CD8-positive, alpha-beta memory T cell (primary cell): ENCODE data around the gene FBXW8. TPM values are rescaled to one million over a fixed set of nuclear protein-coding genes. Genes with fewer than 3 reads are reported as not detected.

ENCODE experiments used
- CTCF ChIA-PET: fragments of 350-600 bp; sonication (Branson Sonifier 250); formaldehyde crosslinking; loops from one replicate; lab custom pipeline; 2021; ENCODE audit warnings: antibody characterized with exemption; lab: Charles Lee
- POLR2A ChIA-PET: fragments of 350-600 bp; sonication (Branson Sonifier 250); formaldehyde crosslinking; loops from one replicate; lab custom pipeline; 2021; ENCODE audit warnings: antibody characterized with exemption; lab: Charles Lee
- DNase-seq, 5 donors: peaks; one replicate each; pipeline versions ENCODE4 v3.0.0 to v3.0.0-alpha.2; 2020 to 2022; ENCODE audit warnings: mixed read lengths in 1 of 5
- H3K27ac ChIP-seq: one replicate; pipeline ENCODE4 v1.7.0; 2013; ENCODE audit warnings: low read depth, mild to moderate bottlenecking, low read length, moderate library complexity
- H3K27me3 ChIP-seq: 2 replicates; pipeline ENCODE4 v1.7.0; 2013; ENCODE audit warnings: low read length, mild to moderate bottlenecking; ENCODE audit not compliant: insufficient read depth, poor library complexity, severe bottlenecking
- H3K36me3 ChIP-seq: 2 replicates; pipeline ENCODE4 v1.7.0; 2013; ENCODE audit warnings: mild to moderate bottlenecking, low read length, moderate library complexity; ENCODE audit not compliant: insufficient read depth
- H3K4me1 ChIP-seq: 2 replicates; pipeline ENCODE4 v1.7.0; 2013; ENCODE audit warnings: mild to moderate bottlenecking, low read length, moderate library complexity; ENCODE audit not compliant: insufficient read depth
- H3K4me3 ChIP-seq: 2 replicates; pipeline ENCODE4 v1.7.0; 2013; ENCODE audit warnings: mild to moderate bottlenecking, low read length
- H3K9me3 ChIP-seq: 2 replicates; pipeline ENCODE4 v1.7.0; 2013; ENCODE audit warnings: mild to moderate bottlenecking, low read length
- H3K27ac Mint-ChIP-seq, 8 donors: one replicate each; pipeline ENCODE4 v1.8.0; 2020 to 2021; ENCODE audit warnings: mixed read lengths in 8 of 8, mild to moderate bottlenecking in 6 of 8, inconsistent platforms in 3 of 8, moderate library complexity in 3 of 8
- H3K27me3 Mint-ChIP-seq, 2 donors: one replicate each; pipeline ENCODE4 v1.8.0; 2020 to 2021; ENCODE audit warnings: mixed read lengths in 2 of 2, mild to moderate bottlenecking in 1 of 2, moderate library complexity in 1 of 2
- H3K36me3 Mint-ChIP-seq, 3 donors: one replicate each; pipeline ENCODE4 v1.8.0; 2020 to 2021; ENCODE audit warnings: mixed read lengths in 3 of 3, inconsistent platforms in 1 of 3, mild to moderate bottlenecking in 1 of 3
- H3K4me1 Mint-ChIP-seq, 3 donors: one replicate each; pipeline ENCODE4 v1.8.0; 2020 to 2021; ENCODE audit warnings: mixed read lengths in 3 of 3, inconsistent platforms in 1 of 3, mild to moderate bottlenecking in 1 of 3
- H3K4me3 Mint-ChIP-seq, 7 donors: one replicate each; pipeline ENCODE4 v1.8.0; 2020 to 2021; ENCODE audit warnings: mixed read lengths in 7 of 7, mild to moderate bottlenecking in 6 of 7, moderate library complexity in 4 of 7, inconsistent platforms in 2 of 7
- H3K9me3 Mint-ChIP-seq, 5 donors: one replicate each; pipeline ENCODE4 v1.8.0; 2020 to 2022; ENCODE audit warnings: mixed read lengths in 5 of 5, mild to moderate bottlenecking in 3 of 5, moderate library complexity in 2 of 5, inconsistent platforms in 1 of 5
- polyA plus RNA-seq: library from polyadenylated mRNA; unstranded; fragments of 300-500 nt; fragmentation: Illumina TruSeq; gene quantifications from one replicate; pipeline ENCODE4 v1.2.3, GENCODE V29; 2021
- total RNA-seq, 2 experiments: library from RNA; stranded (reverse); gene quantifications; one replicate each; pipeline ENCODE4 v1.2.3, GENCODE V29; 2021

Gene FBXW8
- total and polyA plus RNA-seq, 3 experiments from 2014 or later, result 6.8 to 10.2 (median 9.3) TPM

DNA sequence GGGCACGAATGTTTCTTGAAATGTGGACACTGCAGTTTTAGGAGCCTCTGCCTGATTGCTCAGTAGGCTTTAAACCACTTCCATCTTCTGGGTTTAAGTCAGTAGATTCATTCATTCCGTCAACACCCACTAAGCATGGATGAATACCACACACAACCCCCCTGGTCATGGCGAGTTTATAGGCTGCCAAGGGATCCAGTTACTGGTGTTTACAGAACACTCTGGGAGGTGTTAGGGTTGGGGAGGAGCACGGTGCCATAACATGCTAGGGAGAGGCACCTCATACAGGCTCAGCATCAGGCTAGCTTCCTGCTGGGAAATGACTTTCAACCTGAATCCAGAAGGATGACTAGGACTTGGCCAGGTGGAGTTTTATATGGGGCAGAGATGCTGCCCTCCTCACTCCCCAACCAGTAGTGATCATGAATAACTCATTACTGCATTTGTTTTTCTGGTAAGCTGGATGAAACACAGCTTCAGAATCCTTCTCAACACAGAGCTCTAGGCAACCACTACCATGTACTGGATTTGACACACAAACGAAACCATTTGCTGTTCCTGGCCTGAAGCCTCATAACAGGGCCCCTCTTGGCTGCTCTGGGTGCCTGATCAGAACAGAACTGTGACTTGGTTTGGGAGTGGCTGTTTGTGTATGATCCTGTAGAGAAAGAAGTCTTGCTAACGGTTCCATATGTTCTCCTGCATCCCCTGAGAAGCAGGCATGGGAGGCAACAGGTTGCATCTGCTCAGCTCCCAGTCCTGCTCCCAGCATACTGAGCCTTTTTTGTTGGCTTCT is 47.9 kb downstream of the FBXW8 start:
- no peaks in the 10 kb centered on the region for H3K36me3 ChIP-seq
- no peaks in the 10 kb centered on the region for H3K4me1 ChIP-seq
- H3K27ac Mint-ChIP-seq, result peak overlapping the region in 1 of 8 donors; percentile 38
- no peak overlapping the region for H3K27ac ChIP-seq
- CTCF ChIA-PET, result interaction anchor here (1.2 kb wide), 1 partner anchor 13 kb away, joined by 3 read pairs; no protein-coding TSS in a partner anchor
- H3K36me3 Mint-ChIP-seq, result peaks cover 0 to 10% (median 4%) of the 10 kb centered on the region in 3 donors
- no peaks in the 10 kb centered on the region for H3K27me3 ChIP-seq
- no peaks in the 10 kb centered on the region for H3K9me3 ChIP-seq
- no peak overlapping the region for H3K4me3 ChIP-seq
- H3K4me1 Mint-ChIP-seq, result peaks cover 21 to 34% (median 23%) of the 10 kb centered on the region in 3 donors
- no peak overlapping the region for H3K4me3 Mint-ChIP-seq
- no peaks in the 10 kb centered on the region for H3K9me3 Mint-ChIP-seq
- no peaks in the 10 kb centered on the region for H3K27me3 Mint-ChIP-seq
- POLR2A ChIA-PET, result no interaction called here
- DNase-seq, result no peak

DNA sequence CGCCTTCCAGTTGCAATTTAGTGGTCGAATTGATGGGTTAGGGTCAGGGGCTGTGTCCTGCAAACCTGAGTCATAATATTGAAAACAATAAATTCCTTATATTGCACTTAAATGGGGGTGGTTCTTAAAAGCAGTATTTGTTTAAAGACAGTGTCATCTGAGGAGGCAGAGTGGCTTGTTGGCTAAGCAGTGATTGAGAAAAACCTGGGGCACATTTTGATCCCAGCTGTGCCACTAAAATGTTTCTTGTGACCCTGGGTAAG is 48.4 kb downstream of the FBXW8 start:
- H3K27ac ChIP-seq, result no peak overlapping the region
- POLR2A ChIA-PET, result no interaction called here
- CTCF ChIA-PET, result interaction anchor here (1.2 kb wide), 1 partner anchor 14 kb away, joined by 3 read pairs; no protein-coding TSS in a partner anchor
- Mint-ChIP-seq H3K4me1 (peaks cover 21 to 34% (median 23%) of the 10 kb centered on the region in 3 donors), H3K36me3 (peaks cover 0 to 16% (median 7%) of the 10 kb centered on the region in 3 donors), H3K4me3 (no peak overlapping the region), H3K27me3 (no peaks in the 10 kb centered on the region), H3K9me3 (no peaks in the 10 kb centered on the region), H3K27ac (no peak overlapping the region)
- no peaks in the 10 kb centered on the region for H3K9me3 ChIP-seq
- H3K27me3 ChIP-seq, result no peaks in the 10 kb centered on the region
- H3K4me1 ChIP-seq, result no peaks in the 10 kb centered on the region
- H3K4me3 ChIP-seq, result no peak overlapping the region
- DNase-seq, result no peak
- no peaks in the 10 kb centered on the region for H3K36me3 ChIP-seq

- Mint-ChIP-seq H3K9me3 (no peaks in the 10 kb centered on the region), H3K4me1 (peaks cover 18 to 34% (median 23%) of the 10 kb centered on the region in 3 donors), H3K27ac (peak overlapping the region in 1 of 8 donors; percentile 20), H3K27me3 (no peaks in the 10 kb centered on the region), H3K36me3 (peaks cover 0 to 24% (median 11%) of the 10 kb centered on the region in 3 donors), H3K4me3 (no peak overlapping the region)
- Histone ChIP-seq H3K27me3 (no peaks in the 10 kb centered on the region), H3K4me1 (no peaks in the 10 kb centered on the region), H3K27ac (no peak overlapping the region), H3K9me3 (no peaks in the 10 kb centered on the region), H3K4me3 (no peak overlapping the region), H3K36me3 (no peaks in the 10 kb centered on the region)
- no peak for DNase-seq
- ChIA-PET POLR2A (no interaction called here), CTCF (interaction anchor here (1.2 kb wide), 1 partner anchor 15 kb away, joined by 3 read pairs; no protein-coding TSS in a partner anchor)
Measured at GRCh38 chr12:116959845-116960514, 49.2 kb downstream of the FBXW8 start.

DNA sequence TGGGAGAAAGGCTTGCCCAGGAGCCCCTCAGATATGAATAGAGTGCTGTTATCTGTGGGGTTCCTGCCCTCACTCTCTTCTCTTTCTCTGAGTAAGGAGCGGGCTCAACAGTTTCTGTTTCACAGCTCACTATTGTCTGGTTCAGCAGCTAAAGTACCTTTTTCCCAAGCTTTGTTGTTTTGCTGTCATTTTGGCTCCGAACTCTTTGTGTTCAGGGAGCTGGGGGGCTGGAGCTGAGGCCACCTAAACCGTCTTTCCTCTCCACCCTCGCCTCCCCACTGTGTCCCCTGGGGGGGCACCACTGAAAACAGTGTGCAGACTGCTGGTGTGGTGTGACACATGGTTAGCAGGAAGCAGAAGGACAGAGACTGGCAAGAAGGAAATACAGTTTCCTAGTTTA is 51.4 kb downstream of the FBXW8 start:
- CTCF ChIA-PET, result no interaction called here
- POLR2A ChIA-PET, result no interaction called here

DNA sequence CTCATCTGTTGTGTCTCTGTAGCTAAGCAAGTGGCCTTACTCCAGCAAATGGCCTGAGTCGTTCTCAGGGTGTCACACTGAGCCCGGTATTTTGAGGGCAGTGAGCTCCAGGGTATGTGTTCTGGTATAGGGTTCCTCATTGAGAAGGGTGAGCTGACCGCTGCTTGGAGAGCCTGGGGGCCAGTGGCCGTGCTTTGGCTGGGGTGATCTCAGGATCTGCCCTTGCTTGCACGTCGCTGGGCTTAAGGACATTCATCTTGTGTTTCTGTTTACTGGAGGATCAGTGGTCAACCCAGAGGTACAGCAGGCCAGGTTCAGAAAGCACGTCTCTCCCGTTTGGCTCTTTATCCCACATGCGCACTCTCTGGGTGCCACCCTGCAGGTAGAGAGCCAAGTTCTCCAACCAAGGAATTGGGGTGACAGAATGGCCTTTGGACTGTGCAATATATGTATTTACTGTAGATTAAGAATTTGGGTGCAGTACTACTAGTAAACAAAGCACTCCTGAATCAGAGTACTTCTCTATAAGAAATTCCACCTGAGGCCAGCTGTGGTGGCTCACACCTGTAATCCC is 52.1 kb downstream of the FBXW8 start:
- H3K27ac Mint-ChIP-seq, result peak overlapping the region in 3 of 8 donors; percentile 45 to 58 (median 47)
- no peaks in the 10 kb centered on the region for H3K9me3 Mint-ChIP-seq
- H3K27me3 Mint-ChIP-seq, result no peaks in the 10 kb centered on the region
- H3K27ac ChIP-seq, result no peak overlapping the region
- ChIA-PET CTCF (no interaction called here), POLR2A (no interaction called here)
- no peak overlapping the region for H3K4me3 ChIP-seq
- no peak overlapping the region for H3K4me3 Mint-ChIP-seq
- peaks cover 17 to 31% (median 18%) of the 10 kb centered on the region in 3 donors for H3K4me1 Mint-ChIP-seq
- no peaks in the 10 kb centered on the region for H3K4me1 ChIP-seq
- no peaks in the 10 kb centered on the region for H3K9me3 ChIP-seq
- H3K36me3 ChIP-seq, result no peaks in the 10 kb centered on the region
- peaks cover 3 to 38% (median 18%) of the 10 kb centered on the region in 3 donors for H3K36me3 Mint-ChIP-seq
- DNase-seq, result no peak
- H3K27me3 ChIP-seq, result no peaks in the 10 kb centered on the region

More for the DNA sequence above, 51.4 kb downstream of the FBXW8 start:
- H3K4me1 Mint-ChIP-seq, result peaks cover 17 to 31% (median 18%) of the 10 kb centered on the region in 3 donors
- no peak overlapping the region for H3K27ac ChIP-seq
- no peak overlapping the region for H3K27ac Mint-ChIP-seq
- no peak for DNase-seq
- peaks cover 3 to 35% (median 18%) of the 10 kb centered on the region in 3 donors for H3K36me3 Mint-ChIP-seq
- no peaks in the 10 kb centered on the region for H3K27me3 ChIP-seq
- no peaks in the 10 kb centered on the region for H3K9me3 ChIP-seq
- H3K4me1 ChIP-seq, result no peaks in the 10 kb centered on the region
- H3K9me3 Mint-ChIP-seq, result no peaks in the 10 kb centered on the region
- no peaks in the 10 kb centered on the region for H3K27me3 Mint-ChIP-seq
- H3K36me3 ChIP-seq, result no peaks in the 10 kb centered on the region
- H3K4me3 ChIP-seq, result no peak overlapping the region
- H3K4me3 Mint-ChIP-seq, result no peak overlapping the region

- no peaks in the 10 kb centered on the region for H3K9me3 ChIP-seq
- peaks cover 3 to 45% (median 25%) of the 10 kb centered on the region in 3 donors for H3K36me3 Mint-ChIP-seq
- H3K27me3 ChIP-seq, result no peaks in the 10 kb centered on the region
- H3K27ac ChIP-seq, result no peak overlapping the region
- H3K4me3 ChIP-seq, result no peak overlapping the region
- ChIA-PET POLR2A (no interaction called here), CTCF (interaction anchor here (1.7 to 2.1 kb wide), 2 partner anchors 9 to 156 kb away, joined by 4 to 6 read pairs; no protein-coding TSS in a partner anchor)
- H3K27me3 Mint-ChIP-seq, result no peaks in the 10 kb centered on the region
- no peaks in the 10 kb centered on the region for H3K9me3 Mint-ChIP-seq
- no peaks in the 10 kb centered on the region for H3K4me1 ChIP-seq
- no peak for DNase-seq
- peaks cover 17 to 27% (median 18%) of the 10 kb centered on the region in 3 donors for H3K4me1 Mint-ChIP-seq
- H3K27ac Mint-ChIP-seq, result peak overlapping the region in 2 of 8 donors; percentile 8 to 68
- no peak overlapping the region for H3K4me3 Mint-ChIP-seq
- no peaks in the 10 kb centered on the region for H3K36me3 ChIP-seq
Measured at GRCh38 chr12:116964054-116965050, 53.6 kb downstream of the FBXW8 start.

DNA sequence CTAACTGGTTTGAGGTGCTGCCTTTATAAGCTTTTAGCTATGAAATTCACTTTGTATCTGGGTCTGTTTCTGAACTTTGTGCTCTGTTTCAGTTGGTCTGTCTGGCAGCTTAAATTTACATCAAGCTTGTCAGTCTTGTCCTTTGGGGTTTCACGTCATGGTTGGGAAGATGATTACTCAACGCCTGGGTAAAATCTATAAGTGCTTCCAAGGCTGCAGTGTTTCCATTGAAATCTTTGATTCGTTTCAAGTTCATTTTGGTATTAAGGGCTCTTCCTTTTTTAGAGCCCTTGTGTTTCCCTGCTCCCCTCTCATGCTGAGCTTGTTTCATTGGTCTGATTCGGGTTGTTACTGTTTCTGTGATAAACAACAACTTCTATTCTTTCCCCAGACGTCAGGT is 58.2 kb downstream of the FBXW8 start:
- Mint-ChIP-seq H3K4me3 (no peak overlapping the region), H3K27ac (peak overlapping the region in 1 of 8 donors; percentile 47), H3K36me3 (peaks cover 8 to 71% (median 41%) of the 10 kb centered on the region in 3 donors), H3K27me3 (no peaks in the 10 kb centered on the region), H3K4me1 (no peaks in the 10 kb centered on the region), H3K9me3 (no peaks in the 10 kb centered on the region)
- CTCF ChIA-PET, result no interaction called here
- Histone ChIP-seq H3K27me3 (no peaks in the 10 kb centered on the region), H3K9me3 (no peaks in the 10 kb centered on the region), H3K27ac (no peak overlapping the region), H3K36me3 (no peaks in the 10 kb centered on the region), H3K4me3 (no peak overlapping the region), H3K4me1 (no peaks in the 10 kb centered on the region)
- POLR2A ChIA-PET, result no interaction called here
- DNase-seq, result no peak
